GM21423 (cell line): ENCODE data around the gene ZNF385A.
"Not testable (repeated sequence)": the region's sequence is repeated elsewhere in the genome, so short reads cannot be mapped to it uniquely, and the experiment has no call there.

Experiments used
- ATAC-seq: cut with Tn5 transposase; IDR thresholded peaks from one replicate; pipeline ENCODE4 v1.9.1; 2021; ENCODE audit warnings: mild to moderate bottlenecking, moderate library complexity; ENCODE audit not compliant: unreplicated experiment

Gene ZNF385A

GRCh38 chr12:54357506-54358190 lies 26.9 kb downstream of the ZNF385A start:
- no peak for ATAC-seq

GRCh38 chr12:54356951-54357356 lies 27.6 kb downstream of the ZNF385A start:
- no peak for ATAC-seq

DNA sequence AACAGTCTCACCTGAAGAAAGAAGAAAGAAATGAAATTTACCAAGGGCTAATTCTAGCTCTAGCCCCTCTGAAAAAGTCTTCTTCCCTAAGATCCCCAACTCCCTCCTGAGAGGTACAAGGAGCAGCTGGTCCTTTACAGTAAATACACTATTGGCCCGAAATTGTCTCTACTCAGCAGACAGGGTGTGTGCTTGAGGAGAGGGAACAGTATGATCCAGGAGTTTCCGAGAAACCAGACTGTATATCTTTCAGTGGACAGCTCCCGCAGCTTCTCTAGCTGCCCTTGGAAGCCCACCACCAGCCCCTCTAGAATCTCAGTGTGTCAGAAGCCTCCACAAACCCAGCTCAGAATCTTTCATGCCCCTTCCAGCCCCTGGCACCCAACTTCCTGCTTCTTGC lies 28.3 kb downstream of the ZNF385A start:
- no peak for ATAC-seq

- ATAC-seq, result no peak
These were observed 29.3 kb downstream of the ZNF385A start for GRCh38 chr12:54355104-54355815.

DNA sequence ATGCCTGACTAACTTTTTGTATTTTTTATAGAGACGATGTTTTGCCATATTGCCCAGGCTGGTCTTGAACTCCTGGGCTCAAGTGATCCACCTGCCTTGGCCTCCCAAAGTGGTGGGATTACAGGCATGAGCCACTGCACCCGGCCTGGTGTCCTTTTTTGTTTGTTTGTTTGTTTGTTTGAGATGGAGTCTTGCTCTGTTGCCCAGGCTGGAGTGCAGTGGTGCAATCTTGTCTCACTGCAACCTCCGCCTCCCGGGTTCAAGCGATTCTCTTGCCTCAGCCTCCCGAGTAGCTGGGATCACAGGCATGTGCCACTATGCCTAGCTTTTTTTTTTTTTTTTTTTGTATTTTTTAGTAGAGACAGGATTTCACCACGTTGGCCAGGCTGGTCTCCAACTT lies 30.3 kb downstream of the ZNF385A start:
- ATAC-seq, result not testable (repeated sequence)

DNA sequence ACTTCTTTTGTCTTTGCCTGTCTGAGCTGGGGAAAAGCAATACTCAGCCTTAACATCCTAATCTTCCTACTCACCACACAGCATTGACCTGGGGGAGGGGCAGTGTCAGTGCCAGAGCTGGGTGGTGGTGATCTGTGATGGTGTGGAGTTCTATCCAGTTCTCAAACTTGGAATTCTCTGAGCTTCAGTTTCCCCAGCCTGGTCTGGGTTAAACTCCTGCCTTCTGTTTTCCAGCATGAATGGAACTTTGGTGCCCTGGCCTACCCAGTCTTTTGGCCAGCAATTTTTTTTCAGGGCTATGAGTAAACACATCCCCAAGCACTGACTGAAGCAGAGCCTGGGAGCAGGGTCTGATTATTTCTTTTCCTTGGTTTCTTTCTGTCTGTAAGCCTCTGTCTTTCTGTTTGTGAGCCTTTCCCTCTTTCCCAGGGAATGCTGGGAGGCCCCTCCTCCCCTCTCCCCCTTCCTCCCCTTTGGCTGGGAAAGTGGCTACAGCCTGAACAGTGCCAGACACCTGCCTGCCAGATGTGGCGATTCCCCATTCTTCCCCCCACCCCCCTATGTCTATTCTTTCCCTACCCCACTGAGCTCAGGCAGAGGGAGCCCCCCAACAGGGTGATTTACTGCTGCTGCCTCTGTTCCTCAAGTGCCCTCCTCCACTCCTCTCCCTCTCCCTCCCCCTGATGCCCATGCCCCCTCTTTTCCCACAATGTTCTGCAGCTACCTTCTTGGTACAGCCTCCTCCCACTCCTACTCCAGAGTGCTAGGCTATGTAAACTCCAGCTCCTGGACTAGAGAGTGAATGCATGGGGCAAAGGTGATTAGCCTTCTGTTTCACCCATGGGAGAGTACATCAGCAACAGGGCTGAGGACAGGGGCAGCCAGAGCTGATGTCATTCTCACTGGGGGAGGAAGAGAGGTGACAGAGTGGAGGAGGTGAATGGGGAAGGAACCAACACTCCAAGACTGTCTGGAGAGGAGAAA lies 31.4 kb downstream of the ZNF385A start:
- ATAC-seq, result no peak

DNA sequence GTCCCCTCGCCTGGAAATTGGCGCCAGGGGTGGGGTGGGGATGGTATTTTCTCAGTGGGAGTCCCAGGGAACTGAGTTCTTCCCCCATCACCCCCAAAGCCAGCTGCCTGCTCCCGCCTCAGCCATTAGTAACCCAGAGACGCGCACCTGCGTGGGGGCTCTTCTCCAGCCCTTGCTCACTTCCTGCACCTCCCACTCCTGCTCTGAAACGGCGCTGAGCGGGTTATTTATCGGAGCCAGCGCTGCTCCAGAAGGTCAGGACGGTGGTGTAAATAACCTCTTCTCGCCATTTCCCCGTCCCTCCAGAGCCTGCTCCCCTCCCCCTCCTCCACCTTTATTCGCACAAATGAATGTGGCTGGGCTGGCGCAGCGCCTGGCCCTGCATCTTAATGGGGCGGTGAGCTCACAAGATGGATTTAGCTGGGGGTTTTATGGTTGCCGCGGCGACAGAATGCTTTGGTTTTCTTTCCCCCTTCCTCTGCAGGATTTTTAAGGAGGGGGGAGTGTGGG lies 32.5 kb downstream of the ZNF385A start:
- ATAC-seq, result no peak

DNA sequence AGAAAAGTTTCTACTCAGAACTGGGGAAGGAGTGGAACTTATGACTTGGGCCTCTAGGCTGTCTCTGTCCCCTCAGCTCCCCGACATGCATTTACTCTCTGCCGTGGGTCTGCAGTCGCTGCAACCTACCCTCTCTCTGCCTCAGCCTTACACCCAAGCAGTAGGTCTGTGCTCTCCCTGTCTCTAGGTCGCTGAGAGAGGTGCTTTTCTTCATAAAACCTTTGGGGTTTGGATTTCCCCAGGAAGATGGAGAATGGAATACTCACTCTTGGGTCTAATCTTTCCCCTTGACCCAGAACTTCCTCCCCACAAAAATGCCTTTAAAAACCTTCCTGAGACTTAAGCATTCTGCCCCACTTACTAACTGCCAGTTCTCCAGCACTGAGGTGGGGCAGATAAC lies 33.2 kb downstream of the ZNF385A start:
- no peak for ATAC-seq

DNA sequence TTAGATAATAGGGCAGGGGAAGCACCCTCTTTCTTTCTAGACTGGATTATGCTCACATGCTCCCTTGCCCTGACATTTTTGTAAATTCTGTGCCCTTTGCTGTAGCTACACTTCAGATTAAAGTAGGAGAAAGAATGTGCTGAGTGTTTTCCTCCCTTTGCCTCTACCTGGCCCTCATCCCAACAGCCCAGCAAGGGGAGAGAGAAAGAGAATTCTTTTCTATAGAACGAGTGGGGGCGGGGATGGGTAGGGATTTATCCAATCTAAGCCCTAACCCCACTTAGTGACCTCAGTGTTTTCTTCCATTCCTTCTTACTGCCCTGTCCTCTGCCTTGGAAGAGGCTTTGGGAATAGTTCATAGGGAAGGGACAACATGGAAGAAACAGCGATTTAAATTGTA lies 33.8 kb downstream of the ZNF385A start:
- no peak for ATAC-seq

DNA sequence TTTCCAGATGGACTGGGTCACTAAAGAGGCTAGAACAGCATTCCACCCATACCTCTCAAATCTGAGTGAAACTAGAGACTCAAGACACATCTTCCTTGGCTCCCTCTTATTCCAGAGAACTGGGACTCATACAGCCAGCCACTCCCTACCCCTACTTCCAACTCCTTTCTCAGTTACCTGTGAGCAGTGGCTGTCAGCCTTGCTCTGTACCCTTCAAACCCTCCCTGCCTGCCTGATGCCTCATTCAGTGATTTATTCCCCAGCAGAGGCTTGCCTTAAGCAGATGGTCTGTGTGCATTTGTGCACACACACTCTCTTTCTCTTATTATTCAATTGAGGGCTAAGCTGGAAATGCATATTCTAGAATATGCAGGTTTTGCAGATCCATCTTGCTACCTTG lies 34.9 kb downstream of the ZNF385A start:
- ATAC-seq, result no peak

DNA sequence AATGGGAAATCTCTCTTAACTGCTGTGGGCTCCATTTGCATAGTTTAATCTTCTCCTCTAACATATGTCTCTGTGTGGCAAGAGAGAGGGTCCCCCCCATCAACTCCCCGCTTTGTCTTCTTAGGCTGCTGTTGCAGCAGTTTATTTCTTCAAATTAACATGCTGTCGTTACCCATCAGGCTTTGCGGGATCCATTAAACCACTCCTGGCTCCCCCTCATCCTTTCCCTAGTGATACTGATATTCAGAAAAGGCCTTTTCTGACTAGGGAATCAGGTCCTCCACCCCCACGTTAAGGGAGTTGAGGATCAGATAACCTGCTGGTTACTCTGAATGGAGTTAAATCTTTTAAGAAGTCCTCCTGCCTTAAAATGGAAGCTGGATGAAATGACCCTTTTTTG lies 35.5 kb downstream of the ZNF385A start:
- ATAC-seq, result no peak

GRCh38 chr12:54341378-54342300 lies 42.9 kb downstream of the ZNF385A start:
- no peak for ATAC-seq

DNA sequence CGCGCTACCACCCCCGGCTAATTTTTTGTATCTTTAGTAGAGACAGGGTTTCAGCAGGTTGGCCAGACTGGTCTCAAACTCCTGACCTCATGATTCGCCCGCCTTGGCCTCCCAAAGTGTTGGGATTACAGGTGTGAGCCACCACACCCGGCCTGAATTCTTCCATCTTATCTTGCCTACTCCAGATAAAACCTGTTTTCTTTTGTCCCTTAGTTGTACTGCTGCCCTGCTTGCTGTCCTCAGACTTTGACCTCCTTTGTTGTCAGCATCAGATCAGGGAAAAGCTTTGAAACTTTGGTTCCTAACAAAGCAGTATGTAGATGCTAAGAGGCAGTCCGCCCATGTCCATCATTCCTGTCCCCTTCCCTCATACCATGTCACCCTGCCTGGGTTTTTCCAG lies 43.7 kb downstream of the ZNF385A start:
- ATAC-seq, result no peak

- ATAC-seq, result no peak
These were observed 45.7 kb downstream of the ZNF385A start for GRCh38 chr12:54338698-54339296.

GRCh38 chr12:54337854-54338650 lies 46.5 kb downstream of the ZNF385A start:
- ATAC-seq, result no peak

- no peak for ATAC-seq
These were observed 47.2 kb downstream of the ZNF385A start for GRCh38 chr12:54337280-54337842.

DNA sequence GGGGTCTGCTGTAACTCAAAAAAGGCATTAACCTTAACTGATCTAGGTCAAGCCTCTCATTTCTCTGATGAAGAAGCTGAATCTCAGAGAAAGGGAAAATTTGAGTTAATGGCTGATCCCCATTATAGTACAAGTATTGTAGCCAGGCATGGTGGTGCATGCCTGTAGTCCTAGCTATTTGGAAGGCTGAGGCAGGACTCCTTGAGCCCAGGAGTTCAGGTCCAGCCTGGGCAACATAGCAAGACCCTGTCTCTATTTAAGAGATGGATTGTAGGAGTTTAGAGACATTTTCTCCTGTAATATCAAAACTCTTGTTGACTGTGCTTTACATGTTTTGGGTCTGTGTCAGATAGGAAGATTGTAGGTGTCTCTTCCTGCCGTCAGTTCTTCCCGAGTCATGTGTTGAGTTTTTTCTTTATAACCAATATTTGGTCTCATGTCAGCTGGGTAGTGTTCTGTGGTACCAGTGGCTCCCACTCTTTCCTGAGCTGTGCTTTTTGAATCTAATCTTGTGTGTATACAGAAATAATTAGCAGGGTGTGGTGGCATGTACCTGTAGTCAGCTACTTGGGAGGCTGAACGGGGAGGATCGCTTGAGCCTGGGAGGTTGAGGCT lies 51.0 kb downstream of the ZNF385A start:
- no peak for ATAC-seq

- ATAC-seq, result no peak
These were observed 53.1 kb downstream of the ZNF385A start for GRCh38 chr12:54331461-54331860.
